RKO (cell line): ENCODE data around the gene PRKD2.

Source experiments
- DNase-seq: peaks from one replicate; pipeline ENCODE4 v3.0.0-alpha.2; 2016; ENCODE audit warnings: low spot score

PRKD2 gene

DNA sequence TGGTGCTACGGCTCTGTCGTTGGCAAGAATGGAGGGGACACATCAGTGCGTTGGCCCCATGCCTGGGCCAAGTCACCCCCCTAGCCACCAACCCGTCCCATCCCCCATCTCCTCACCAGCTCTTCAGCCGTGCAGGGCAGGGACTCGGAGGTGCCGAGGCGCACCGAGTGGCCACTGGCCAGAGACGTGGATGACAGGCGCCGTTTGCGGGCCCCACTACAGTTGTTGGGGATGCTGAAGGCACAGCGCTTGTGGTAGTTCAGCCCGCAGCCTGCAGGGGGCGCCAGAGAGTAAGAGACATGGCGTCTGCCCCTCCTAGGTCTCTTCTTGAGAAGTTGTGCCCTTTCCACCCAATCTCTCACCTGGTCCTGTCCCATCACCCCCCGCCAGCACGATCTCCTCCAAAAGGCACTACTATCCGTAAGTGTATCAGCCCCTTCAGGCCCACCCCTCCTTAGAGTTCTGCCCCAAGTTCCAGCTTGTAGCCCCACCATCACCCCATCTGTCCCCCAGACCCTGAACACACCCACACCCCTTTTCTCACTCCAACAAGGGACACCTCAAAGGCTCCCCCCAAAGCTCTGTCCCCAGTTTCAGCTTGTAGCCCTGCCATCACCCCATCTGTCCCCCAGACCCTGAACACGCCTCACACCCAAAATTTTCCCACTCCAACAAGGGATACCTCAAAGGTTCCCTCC is 12.4 kb downstream of the PRKD2 start:
- DNase-seq = no peak

DNA sequence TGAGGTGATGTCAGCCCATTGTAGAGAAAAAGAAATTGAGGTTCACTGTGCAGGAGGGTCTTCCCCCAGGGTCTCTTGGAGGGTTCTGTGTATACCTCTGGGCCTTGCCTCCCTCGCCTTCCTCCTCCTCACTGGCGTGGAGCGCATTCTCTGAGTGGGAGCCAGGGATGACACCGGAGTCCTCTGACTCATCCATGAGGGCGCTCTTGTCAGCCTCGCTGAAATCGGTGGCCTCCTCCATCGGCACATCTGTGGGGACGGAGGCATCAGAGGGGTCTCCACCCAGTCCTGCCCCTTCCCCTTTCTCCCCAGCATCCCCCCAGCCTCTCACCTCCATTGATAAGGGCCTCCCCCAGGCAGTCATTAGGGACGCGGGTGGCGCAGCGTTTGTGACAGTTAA is 16.2 kb downstream of the PRKD2 start:
- no peak for DNase-seq

DNA sequence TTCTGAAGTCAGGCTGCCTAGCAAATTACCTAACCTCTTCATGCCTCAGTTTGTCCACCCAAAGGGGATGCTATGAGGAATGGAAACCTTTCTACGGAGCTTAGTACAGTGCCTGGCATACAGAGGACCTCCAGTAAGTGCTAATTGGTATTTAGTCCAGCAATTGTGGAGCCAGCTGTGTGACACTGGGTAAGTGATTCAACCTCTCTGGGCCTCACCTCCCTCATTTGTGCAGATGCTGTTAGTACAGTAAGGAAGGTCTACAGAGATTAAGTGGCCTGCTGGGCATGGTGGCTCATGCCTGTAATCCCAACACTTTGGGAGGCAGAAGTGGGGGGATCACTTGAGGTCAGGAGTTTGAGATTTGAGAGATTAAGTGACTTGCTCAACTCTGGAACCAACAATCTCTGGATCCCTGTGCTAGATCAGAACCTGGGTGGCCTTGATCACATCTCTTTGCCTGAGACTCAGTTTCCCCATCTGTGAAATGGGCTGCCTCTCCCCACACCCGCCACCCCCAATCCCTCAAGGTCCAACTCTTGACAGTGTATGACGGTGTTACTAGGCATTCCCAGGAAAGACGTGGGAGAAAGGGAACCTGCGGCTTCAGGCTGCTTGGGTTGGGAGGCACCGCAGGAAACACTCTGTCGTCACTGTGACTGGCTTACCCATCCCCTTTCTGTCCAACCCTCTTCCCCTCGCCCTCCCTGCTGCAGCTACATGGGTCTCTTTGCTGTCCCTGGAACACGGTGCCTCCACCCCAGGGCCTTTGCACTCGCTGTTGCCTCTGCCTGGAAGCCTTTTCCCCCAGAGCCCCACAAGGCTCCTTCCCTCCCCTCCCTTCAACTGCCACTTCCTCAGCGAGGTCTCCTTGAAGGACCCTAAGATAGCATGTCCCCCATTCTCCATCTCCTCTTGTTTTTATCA is 18.3 kb downstream of the PRKD2 start:
- no peak for DNase-seq

DNA sequence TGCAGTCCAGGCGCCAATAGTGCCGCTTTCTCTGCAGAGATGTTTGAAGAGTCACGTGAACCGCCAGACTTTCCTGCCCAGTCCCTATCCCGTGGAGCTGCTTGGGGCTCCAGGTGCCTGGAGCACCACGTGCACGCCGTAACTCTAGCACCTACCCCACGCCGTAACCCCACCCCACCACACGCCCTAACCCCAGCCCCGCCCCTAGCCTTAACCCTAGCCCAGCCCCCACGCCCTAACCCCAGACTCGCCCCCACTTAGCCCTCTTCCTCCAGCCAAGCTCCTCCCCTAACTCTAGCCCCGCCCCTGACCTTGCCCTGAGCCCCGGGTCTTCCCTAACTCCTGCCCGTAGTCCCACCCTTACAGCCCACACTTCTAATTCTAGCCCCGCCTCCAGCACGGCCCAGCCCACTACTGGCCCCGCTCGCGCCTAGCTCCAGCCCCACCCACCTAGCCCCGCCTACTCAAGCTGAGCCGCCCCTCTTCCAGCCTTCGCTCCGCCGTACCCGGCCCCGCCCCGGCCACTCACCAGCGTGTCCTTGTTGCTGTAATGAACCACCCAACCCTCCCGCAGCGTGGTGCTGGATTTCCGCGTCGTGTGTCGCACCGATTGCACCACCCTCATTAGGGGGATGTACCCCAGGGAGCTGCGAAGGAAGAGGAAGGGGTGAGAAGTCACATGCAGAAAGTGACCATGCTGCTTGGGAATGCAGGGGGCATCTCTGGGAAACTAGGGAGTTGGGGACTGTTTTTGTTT is 19.5 kb downstream of the PRKD2 start:
- no peak for DNase-seq

DNA sequence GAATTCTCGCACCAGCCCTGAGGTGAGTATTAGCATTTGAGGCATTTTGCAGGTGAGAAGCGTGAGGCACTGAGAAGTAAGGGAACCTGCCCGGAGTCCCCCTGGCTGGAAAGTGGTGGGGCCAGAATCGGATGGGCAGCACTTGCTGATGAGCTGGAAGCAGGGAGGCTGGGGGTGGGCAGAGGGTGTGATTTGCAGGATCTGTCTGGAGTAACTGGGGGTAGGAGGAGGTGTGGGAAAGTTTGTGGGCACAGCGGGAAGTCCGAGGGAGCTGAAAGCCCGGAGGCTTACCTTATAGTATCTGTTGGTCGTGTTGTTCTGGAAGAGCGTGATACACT is 20.1 kb downstream of the PRKD2 start:
- no peak for DNase-seq

DNA sequence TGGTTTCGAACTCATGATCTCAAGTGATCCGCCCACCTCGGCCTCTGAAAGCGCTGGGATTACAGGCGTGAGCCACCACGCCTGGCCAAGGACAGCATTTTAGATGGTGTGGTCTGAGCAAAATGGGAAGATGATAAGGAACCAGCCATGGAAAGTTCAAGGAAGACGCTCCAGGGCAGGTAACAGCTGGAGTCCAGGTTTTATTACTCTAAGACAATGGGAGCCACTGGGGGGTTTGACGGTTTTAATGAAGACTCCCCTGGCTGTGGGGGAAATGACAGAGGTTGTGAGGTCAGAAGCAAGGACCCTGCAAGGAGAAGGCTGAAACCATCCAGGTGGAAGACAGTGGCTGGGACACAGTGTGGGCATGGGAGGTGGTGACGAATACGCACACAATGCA is 20.9 kb downstream of the PRKD2 start:
- no peak for DNase-seq

DNA sequence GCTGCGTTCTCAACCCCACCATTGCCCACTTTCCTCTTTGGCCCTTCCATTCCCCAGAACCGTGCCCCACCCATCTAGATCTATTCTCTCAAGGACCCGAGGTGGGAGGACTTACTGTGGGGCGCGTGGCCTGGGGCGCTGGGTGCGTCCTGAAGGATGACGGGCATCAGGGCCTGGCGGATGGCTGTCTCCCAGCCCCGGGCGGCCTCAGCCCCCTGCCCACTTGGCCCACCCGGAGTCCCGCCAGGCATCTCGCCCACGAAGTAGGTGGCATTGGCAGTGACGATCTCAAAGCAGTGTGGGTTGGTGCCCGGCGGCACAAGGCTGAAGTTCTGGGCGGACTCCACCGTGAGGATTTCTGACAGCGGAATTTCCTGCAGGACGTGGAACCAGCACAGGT is 23.2 kb downstream of the PRKD2 start:
- DNase-seq = no peak

DNA sequence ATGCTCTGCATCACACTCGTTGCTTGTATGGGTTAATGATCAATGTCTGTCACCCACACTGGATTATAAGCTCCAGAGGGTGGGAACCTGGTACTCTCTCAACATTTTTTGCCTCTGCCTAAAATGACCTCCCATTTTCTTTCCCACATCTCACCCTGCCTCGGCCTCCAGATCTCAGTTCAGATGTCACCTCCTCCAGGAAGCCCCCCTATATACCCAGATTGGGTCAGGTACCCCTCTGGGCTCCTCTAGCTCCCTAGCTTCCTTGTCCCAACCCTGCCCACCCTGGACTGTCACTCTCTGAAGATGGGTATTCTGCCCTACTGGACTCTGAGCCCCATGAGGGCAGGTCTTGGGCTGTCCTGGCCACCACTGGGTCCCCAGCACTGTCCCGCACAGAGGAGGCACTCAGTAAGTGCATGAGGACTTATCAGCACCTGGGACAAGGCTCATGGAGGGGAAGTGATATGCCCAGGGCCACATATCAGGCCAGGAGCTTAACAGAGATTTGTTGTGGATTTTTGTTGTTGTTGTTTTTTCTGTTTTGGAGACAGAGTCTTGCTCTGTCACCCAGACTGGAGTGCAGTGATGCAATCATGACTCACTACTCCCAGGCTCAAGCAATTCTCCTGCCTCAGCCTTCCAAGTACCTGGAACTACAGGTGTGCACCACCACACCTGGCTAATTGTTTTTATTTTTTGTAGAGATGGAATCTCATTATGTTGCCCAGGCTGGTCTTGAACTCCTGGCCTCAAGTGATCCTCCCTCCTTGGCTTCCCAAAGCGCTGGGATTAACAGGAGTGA is 23.8 kb downstream of the PRKD2 start:
- peak; percentile 25 for DNase-seq

DNA sequence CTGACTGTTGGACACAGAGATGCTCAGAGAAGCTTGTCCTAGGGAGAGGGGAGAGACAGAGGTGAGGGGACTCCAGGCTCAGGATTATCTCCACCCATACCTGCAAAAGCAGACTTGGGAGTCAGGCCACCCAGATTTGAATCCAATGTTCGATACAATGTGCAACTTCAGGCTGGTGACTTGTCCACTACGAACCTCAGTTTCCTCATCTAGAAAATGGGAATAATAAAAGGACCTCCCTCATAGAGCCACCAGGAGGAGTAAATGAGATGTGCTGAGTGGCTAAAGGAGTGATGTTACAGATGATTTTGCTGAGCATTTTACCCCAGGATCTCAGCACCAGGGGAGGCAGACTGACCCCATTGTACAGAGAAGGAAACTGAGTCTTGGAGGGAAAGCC is 25.0 kb downstream of the PRKD2 start:
- no peak for DNase-seq

DNA sequence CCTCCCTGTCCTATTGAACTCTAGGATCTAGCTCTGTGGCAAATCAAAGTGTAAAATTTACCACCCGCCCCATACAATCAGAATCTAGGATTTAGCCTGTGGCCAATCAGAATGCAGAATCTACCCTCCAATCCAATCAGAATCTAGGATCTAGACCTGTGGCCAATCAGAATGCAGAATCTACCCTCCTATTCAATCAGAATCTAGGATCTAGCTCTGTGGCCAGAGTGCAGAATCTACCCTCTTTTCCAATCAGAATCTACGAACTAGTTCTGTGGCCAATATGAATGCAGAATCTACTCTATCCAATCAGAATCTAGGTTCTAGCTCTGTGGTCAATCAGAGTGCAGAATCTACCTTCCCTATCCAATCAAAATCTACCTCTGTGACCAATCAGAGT is 25.8 kb downstream of the PRKD2 start:
- peak; percentile 37 for DNase-seq

DNA sequence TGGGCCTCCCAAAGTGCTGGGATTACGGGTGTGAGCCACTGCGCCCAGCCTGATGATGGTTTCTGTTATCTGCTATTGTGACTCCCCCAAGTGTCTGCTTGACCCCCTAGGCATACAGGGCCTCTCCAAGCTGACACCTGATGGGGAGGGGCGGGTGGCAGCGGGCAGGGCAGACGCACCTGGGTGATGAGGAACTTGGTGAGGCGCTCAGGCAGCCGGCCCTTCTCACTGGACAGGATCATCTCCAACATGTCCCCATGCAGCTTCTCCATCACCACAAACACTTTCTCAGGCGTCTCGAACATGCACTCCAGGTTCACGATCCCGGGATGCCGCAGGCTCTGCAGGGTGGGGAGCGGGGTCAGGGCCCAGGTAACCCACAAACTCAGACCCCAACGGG is 27.6 kb downstream of the PRKD2 start:
- no peak for DNase-seq

DNA sequence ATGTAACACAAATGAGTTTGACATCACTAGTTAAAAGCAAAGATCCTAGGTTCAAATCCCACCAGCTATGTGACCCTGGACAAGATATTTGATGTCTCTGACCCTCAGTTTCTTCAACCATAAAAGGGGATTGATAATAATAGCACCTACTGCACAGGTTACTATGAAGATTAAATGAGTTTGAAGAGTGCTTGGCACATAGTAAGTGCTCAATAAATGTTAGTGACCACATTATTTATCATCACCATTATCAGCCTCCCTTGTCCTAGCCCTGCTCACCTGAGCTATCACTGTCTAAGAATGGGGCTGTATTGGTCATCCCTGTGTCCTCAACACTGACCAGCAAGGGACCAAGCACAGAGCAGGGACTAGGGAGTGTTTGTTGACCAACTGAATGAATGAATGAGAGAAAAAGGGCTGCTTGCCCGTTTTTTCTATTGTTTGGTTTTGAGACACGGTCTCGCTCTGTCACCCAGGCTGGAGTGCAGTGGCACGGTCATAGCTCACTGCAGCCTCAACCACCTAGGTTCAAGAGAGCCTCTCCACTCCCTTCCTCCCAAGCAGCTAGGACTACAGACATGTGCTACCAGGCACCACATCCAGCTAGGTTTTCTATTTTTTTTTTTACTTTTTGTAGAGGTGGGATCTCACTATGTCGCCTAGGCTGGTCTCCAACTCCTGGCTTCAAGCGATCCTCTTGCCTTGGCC is 29.3 kb downstream of the PRKD2 start:
- no peak for DNase-seq

DNA sequence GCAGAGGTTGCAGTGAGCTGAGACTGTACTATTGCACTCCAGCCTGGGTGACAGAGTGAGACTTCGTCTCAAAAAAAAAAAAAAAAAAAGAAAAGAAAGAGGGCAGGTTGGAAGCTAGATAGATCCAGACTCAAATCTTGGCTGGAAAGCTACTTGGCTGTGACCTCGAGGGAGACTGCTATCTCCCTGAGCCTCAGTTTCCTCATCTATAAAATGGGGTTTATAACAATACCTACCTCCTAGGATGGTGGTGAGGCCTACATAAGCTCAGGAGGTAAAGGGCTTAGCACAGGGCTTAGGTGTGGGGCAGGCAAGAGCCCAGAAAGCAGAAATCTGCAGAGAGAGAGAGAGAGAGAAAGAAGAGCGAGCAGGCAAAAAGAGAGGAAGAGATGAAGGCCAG is 31.7 kb downstream of the PRKD2 start:
- DNase-seq = no peak

DNA sequence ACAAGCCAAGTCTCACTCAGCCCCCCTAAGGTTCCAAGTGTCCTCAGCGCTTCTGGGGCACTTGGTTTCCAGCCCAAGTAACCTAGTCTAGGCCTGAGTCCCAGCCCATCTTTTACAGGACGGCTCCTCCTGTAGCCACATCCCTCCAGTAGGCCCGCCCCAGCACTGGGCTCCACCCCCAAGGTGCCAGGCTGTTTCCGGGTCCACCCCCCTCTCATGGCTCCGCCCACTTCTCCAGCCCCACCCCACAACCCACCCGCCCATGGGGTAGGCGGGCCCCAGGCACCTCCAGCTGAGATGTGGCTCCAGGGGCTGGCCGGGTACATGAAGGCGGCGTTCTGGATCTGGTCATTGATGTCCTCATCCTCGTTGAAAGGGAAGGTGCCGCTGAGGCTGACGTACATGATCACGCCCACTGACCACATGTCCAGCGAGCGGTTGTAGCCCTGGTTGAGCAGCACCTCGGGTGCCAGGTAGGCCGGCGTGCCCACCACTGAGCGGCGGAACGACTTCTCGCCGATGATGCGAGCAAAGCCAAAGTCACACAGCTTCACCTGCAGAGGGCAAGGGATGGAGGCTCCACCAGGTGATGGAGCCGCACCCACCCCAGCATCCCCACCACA is 38.7 kb downstream of the PRKD2 start:
- DNase-seq = no peak

DNA sequence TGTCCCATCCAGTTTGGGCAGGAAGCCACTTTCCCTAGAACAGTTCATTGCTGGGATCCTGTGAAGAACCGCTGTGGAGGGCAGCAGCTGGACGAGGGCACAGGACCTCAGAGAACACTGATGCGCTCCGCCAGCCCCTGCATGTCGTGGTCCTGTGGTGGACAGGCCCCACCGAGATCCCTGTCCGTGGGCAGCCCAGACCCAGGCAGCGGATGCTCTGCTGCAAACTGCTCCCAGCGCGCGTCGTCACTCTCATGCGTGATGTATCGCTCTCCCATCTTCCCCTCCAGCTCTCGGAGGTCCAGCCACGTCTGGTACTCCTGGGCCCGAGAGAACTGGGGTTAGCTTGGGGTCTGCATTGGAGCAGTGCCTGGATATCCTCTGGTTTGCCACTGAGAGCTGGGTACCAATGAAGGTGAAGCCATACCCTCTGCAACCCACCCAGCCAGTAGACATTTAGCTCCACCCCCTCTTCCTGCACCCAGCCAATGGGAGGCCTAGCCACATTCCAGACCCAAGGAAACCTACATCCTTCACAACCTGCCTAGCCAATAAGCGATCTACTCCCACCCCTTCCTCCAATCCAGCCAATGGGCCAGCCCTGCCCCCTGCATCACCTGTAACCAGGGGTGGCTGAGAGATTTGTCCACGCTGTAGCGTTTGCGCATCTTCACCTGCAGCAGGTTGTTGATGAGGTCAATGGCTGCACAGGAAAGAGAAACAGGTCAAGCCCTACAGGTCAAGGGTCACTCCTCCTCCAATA is 42.3 kb downstream of the PRKD2 start:
- DNase-seq = no peak

DNA sequence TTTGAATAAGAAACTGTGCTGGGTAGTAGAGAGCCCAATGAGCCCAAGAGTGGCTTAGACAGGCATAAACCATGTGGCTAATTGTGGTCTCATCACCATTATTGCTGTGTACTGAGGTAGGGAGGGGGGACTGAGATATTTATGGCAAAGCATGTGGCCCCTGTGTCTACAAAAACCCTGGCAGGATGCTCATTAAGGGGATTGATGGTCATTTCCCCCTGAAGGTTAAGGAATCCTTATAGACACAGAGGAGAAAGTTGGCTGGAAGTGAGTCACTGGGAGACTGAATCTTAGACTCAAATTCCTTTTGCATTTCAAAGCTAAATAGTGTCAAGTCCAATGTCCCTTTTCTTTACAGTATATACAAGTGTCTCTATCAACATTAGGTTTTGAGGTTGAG is 46.1 kb downstream of the PRKD2 start:
- DNase-seq = peak; percentile 28

DNA sequence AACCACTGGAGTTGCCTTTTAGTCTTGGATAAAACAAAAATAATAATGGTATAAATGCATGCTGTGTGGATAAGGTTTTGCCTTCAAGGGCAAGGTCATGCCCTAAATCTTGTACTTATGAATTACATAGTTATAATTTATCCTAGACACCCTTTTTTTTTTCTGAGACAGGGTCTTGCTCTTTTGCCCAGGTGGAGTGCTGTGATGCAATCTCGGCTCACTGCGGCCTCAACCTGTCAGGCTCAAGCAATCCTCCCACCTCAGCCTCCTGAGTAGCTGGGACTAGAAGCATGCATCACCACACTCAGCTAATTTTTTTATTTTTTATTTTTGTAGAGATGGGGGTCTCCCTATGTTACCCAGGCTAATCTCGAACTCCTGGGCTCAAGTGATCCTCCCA is 48.3 kb downstream of the PRKD2 start:
- no peak for DNase-seq

DNA sequence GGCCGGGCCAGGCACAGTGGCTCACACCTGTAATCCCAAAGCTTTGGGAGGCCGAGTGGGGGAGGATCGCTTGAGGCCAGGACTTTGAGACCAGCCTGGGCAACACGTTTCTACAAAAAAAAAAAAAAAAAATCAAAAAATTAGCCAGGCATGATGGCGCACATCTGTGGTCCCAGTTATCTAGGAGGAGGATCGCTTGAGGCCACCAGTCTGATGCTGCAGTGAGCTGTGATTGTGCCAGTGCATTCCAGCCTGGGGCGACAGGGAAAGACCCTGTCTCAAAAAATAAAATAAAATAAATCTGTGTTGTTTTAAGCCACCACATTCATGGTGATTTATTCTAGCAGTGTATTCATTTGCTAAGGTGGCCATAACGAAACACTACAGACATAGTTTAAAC is 51.8 kb downstream of the PRKD2 start:
- no peak for DNase-seq

DNA sequence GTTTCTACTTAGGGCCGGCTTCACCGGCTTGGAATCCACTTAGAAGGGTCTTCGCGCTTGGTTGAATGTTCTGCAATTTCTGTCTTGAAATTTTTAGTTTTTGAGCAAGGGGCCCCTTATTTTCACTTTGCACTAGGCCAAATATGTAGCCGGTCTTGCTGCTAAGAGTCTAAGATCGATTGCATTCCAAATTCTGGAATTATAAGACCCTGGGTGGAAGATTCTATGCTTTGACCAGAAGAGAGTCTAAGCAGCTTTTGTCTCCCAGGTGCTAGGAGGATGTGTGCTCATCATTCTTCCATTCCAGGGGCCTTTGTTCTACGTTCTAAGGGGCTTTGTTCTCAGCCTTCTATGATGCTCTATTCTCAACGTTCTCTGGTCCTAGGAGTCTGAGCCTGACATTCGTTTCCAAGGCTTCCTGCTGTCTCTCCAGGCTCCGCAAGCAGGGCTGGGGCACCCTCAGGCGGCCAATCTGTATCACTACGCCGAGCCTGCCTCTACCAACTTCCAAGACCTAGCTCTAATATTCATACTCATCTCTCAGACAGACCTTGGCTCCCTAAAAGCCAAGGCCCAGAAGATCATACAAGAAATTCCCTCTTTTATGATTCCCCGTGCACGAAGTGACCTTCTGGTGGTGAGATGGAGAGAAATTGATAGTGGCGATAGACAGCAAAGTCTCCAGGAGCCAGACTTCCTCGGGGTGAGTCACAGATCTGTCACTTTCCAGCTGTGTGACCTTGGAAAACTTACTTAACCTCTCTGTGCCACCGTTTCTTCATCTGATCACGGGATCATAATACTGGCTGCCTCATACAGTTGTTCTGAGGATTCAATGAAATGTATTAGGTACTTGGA is 55.0 kb downstream of the PRKD2 start:
- DNase-seq = peak; percentile 93
